GM21723 (cell line): ENCODE measurements around the gene HSF5.
"Not testable (repeated sequence)": the region's sequence is repeated elsewhere in the genome, so short reads cannot be mapped to it uniquely, and the experiment has no call there.

Experiments used
- ATAC-seq: cut with Tn5 transposase; IDR thresholded peaks from one replicate; pipeline ENCODE4 v1.9.1; 2021; ENCODE audit warnings: mild to moderate bottlenecking, moderate library complexity; ENCODE audit not compliant: unreplicated experiment

HSF5 gene

GRCh38 chr17:58415371-58416055 is 72.7 kb downstream of the HSF5 start:
- ATAC-seq = no peak

DNA sequence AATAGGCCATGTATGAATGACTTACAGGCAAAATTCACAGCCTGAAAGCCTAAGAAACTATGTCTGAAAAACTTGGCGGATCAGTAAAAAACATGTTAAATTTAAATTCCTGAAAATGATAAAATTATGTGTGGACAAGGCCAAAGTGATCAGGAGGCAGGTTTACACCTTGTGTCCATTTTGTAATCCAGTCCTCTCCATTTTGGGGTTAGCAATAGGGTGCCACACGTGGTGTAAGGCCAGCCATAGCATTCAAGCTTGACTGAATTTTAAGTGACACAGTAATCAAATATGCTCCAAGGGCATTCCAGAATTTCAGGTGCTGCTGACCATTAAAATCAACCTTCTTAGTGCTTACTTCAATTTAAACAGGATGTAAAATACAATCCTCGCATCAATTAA is 73.6 kb downstream of the HSF5 start:
- ATAC-seq = no peak

DNA sequence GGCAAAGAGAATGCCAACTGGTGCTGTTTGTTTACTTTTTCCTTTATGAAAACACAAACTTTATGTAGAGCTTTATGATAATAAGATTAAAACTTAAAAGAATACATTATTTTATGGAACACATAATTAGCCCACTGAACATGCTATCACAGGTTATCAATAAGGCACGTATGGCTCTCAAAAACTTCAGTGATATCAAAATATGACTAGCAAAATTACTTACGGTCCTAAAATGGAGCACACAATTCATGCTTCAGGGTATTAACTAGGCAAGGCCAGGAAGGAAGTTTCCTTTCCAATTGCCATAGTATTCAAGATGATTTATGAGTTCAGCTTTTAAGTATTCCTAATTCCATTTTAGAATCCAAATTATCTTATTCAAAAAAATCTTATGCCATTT is 74.5 kb downstream of the HSF5 start:
- no peak for ATAC-seq

GRCh38 chr17:58412961-58413586 is 75.1 kb downstream of the HSF5 start:
- ATAC-seq = no peak

GRCh38 chr17:58412064-58412703 is 76.0 kb downstream of the HSF5 start:
- no peak for ATAC-seq

DNA sequence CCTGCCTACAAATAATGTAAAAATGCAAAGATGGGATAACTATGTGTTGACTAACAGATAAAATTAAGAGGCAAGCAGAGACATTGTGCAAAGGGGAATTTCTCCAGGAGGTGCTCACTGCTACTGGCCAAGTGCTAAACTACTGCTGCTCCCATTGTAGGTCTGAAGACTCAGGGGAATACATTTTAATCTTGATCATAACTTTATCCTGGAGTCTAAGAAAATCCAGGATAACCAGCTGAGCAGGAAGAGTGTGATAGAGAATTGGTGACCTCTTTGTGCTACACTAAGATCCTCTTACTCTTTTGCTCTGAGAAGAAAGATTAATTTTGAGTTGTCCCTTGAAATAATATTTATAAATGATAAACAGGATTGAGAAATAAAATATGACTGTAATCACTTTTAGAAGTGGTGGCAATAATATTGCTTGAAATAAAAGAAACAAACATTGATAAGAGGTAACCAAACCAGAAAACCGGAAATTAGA is 76.8 kb downstream of the HSF5 start:
- ATAC-seq = no peak

DNA sequence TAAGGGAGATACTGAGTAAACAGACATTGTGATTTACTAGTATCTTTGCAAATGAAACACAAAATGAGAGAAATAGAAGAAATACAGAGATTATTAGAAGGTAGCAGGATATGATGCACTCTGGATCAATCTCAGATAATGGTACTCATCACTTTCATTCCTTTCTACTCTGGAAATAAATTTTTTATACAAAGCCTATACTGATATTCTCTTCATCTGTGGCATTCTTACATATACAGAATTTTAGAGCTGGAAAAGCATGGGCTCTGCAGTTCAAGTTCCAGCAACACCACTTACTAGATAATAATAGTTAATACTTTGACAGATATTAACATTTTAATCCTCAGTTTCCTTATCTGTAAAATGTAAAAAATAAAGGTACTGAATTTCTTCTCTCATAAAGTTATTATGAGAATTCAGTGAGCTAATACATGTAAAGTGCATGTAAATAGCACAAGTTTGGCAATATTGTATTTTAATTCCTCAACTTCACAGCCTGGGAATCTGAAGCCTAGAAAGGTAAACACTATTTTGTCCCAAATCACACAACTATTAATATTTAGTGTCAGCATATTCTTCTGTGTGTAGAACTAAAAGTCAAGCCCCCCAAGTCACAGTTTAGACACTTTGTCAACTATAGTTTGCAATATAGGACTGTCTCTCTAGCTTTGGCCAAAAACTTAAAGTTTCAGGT is 77.3 kb downstream of the HSF5 start:
- no peak for ATAC-seq

GRCh38 chr17:58409432-58409831 is 78.8 kb downstream of the HSF5 start:
- no peak for ATAC-seq

DNA sequence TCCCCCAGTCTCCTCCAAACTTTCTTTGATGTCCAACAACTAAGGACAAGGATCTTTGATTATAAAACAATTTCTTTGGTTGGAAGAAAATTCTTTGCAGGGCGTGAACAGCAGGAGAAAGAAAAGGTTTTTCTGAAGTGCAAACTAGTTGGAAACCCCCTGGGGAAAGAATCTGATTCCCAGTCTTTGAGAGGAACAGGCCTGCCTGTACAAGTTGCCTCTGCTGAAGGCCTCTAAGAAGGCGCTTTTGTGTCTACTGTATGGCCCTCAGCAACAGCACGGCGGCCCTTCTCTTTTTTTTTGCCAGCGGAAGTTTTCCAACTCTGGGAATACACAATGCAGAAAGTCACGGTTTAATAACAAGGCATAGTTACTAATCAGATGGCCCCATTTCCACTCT is 84.9 kb downstream of the HSF5 start:
- no peak for ATAC-seq

- no peak for ATAC-seq
Measured at GRCh38 chr17:58402679-58403078, 85.5 kb downstream of the HSF5 start.

- no peak for ATAC-seq
Measured at GRCh38 chr17:58402047-58402446, 86.2 kb downstream of the HSF5 start.

DNA sequence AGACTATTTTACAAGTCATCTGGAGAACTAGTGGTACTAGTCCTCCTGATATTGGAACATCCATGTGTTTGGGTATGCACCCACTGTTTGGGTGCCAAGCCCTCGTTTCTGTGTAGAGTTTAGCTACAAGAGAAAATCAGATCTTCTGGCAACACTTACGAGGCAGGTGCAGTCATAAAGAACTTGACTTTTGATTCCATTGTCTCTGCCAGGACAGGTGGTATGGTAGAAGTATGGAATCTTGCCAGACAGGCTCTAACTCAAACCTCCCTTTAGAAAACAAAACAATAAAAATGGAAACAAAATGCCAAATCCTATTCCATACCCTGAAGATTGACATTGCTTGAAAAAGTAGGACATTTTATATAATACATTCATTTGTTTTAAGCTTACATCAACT is 86.9 kb downstream of the HSF5 start:
- no peak for ATAC-seq

- ATAC-seq = no peak
Measured at GRCh38 chr17:58400826-58401225, 87.4 kb downstream of the HSF5 start.

DNA sequence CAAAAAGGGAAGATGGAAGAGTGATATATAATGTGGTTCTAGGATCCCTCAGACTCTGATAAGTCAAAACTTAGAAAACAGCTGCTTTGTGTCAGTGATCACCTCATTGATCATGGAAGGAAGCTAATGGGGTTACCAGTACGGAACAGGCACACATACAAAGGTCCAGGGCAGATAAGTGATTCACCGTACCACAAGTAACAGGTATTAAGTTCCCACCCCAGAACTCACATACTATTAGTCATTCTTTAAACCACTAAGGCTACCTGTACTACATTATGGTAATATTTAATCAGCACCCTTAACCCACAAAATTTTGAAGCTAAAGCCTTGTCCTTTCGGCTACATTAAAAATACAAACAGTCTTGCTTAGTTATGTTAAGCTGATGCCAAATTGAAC is 88.2 kb downstream of the HSF5 start:
- no peak for ATAC-seq

DNA sequence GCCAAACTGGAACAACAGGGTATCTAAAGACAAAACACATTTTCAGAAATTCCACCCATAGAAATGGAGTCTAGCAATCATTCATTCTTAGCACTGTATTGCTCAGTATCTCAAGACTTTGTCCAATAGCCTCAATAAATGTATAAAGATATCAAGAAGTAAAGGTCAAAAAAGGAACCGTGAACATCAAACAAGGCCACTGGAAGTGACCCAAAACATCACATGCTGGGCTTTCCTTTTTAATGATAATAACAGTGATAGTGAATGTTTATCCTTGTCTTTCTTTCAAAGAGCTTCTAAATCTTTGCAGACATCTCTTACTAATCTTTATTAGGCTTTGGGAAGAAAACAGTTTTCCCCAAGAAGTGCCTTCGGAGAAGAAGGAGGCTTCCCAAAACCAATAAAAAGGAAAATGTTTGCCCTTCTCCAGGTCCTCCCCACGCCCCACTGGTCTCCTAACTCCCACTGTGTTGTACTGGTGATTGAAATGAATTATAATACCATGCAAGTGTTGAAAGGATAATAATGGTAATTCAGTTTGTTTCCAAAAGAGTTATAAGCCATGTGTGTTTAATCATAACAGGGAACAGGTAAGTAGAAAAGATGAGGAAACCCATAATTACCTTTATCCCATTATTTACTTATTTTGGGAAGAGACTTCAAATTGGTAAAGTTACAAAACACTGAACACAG is 89.5 kb downstream of the HSF5 start:
- ATAC-seq = no peak

GRCh38 chr17:58397421-58397820 is 90.8 kb downstream of the HSF5 start:
- not testable (repeated sequence) for ATAC-seq

DNA sequence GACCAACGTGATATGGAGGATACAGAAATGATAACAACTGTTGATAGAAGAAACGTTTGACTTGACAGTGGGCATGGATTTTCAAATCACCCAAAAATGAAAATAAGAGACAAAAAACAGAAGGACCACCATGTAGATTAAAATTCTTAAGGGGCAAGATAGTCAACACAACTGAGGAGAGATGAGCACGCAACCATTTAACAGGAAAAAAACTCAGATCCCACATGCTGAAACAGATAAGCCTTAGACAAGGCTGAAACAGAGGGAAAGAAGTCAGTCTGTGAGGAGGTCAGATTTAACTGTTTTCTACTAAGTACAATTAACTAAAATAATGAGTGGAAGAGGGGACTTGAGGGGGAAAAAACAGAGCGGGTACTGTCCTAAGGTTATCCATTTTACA is 92.0 kb downstream of the HSF5 start:
- no peak for ATAC-seq

GRCh38 chr17:58394534-58395223 is 93.5 kb downstream of the HSF5 start:
- no peak for ATAC-seq

- ATAC-seq = no peak
Measured at GRCh38 chr17:58391302-58391984, 96.8 kb downstream of the HSF5 start.

DNA sequence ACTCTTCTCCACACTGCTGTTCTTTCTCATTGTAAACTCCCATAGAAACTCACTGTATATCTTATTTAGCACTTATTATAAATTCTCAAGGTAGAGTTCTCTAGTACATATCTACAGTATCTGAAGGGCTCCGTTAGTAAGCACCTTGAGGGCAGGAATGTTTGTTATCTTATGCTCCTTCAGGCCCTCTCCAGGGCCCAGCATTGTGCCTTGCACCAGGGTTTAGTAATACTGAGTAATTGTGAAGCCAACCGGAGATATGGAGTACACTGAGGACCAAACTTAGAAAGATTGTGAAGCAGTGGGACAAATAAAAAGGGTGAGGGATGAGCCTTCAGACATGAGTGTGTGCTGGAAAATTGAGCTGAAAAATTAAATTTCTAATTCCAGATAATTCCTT is 97.3 kb downstream of the HSF5 start:
- no peak for ATAC-seq
